ENCODE results near the gene SHB.

SHB gene

DNA sequence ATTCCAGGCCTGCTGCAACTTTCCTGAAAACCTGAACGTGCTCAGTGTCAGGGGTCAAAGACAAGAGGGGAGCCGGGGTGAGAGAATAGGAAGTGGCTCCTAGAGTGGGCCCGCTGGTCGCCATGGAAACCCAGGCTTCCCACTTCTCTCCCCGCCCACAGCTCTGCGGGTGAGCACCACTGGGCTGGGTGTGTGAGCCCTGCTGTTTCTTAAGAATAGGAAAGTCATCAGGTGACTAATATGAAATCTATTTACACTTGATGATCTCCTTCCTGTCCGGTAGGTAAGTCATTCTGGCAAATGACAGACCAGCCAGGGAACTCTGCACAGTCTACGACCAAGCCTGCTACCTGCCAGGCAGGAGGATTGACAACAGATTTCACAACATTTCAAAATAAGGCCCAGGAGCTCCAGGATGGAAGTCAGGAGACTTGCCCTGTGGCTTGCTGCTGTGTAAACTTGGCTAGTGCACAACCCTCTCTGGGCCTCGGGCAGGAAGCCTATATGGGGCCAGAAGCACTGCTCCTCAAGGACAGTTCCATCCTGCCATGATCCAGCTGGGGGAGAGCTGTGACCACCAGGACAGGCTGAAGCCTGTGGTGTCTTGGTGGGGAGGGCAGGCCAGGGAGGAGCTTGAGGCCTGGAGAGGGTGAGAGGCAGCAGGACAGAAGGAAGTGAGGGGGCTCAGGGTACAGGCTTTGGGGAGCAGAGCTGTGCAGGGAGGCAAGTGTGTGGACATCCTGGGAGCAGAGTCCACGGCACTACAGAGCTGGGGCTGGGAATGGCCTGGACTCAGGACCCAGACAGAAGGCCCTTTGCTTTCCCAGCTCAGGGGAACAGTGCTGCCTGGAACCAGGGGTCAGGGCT is 60.6 kb downstream of the SHB start:
- Histone ChIP-seq H3K27ac (ENCODE audit: low read length) (no peak overlapping the region), H3K79me2 (ENCODE audit: low read length) (no peaks in the 10 kb centered on the region), H2AFZ (ENCODE audit: low read length) (no peak overlapping the region), H3K4me2 (ENCODE audit: low read depth, low read length) (no peak overlapping the region), H3K9ac (ENCODE audit: low read length) (no peak overlapping the region), H3K9me3 (replicated peaks; ENCODE audit: insufficient read depth, low read length) (no peaks in the 10 kb centered on the region), H3K9me2 (replicated peaks; ENCODE audit: insufficient read depth, low read length) (no peaks in the 10 kb centered on the region), H3K4me1 (ENCODE audit: low read length) (no peaks in the 10 kb centered on the region), H3K36me3 (replicated peaks; ENCODE audit: insufficient read depth, low read length) (no peaks in the 10 kb centered on the region), H3F3A (ENCODE audit: insufficient read depth, low read length) (no peaks in the 10 kb centered on the region), H4K20me1 (ENCODE audit: insufficient read depth, low read length) (no peaks in the 10 kb centered on the region), H3K27me3 (replicated peaks; ENCODE audit: insufficient read depth, low read length) (no peaks in the 10 kb centered on the region), H3K4me3 (ENCODE audit: low read length) (no peak overlapping the region)
- TF ChIP-seq, protein P1, sequence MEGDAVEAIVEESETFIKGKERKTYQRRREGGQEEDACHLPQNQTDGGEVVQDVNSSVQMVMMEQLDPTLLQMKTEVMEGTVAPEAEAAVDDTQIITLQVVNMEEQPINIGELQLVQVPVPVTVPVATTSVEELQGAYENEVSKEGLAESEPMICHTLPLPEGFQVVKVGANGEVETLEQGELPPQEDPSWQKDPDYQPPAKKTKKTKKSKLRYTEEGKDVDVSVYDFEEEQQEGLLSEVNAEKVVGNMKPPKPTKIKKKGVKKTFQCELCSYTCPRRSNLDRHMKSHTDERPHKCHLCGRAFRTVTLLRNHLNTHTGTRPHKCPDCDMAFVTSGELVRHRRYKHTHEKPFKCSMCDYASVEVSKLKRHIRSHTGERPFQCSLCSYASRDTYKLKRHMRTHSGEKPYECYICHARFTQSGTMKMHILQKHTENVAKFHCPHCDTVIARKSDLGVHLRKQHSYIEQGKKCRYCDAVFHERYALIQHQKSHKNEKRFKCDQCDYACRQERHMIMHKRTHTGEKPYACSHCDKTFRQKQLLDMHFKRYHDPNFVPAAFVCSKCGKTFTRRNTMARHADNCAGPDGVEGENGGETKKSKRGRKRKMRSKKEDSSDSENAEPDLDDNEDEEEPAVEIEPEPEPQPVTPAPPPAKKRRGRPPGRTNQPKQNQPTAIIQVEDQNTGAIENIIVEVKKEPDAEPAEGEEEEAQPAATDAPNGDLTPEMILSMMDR (IDR thresholded peaks at IDR 0.05; ENCODE audit: low read length): no peak
- TF ChIP-seq EZH2 (optimal IDR thresholded peaks at IDR 0.05; ENCODE audit: low read depth, low read length): no peak
- TF ChIP-seq EZH2phosphoT487 (IDR thresholded peaks at IDR 0.05; ENCODE audit: low read length): no peak
- DNase-seq: no peak

DNA sequence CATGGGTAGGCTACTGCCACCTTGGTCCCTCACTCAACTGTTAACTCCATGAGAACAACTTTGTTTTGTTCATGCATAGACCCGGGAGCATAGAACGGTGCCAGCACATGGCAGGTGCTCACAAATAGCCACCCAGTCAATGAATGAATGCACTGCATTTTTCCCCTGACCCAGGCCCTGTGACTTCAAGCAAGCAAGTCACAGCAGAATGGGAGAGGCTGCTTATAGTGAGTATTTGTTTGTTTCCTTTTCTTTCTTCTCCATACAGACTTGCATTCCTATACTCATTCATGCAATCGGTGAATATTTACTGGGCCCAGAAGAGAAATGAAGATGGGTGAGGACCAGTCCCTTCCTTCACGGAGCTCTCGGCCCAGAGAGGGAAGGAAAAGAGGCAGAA is 62.0 kb downstream of the SHB start:
- no peaks in the 10 kb centered on the region for H3K9me3 ChIP-seq (replicated peaks; ENCODE audit: insufficient read depth, low read length)
- DNase-seq: no peak
- no peak overlapping the region for H3K27ac ChIP-seq (ENCODE audit: low read length)
- no peaks in the 10 kb centered on the region for H3K36me3 ChIP-seq (replicated peaks; ENCODE audit: insufficient read depth, low read length)
- no peaks in the 10 kb centered on the region for H3K79me2 ChIP-seq (ENCODE audit: low read length)
- H3K4me2 ChIP-seq (ENCODE audit: low read depth, low read length): no peak overlapping the region
- H2AFZ ChIP-seq (ENCODE audit: low read length): no peak overlapping the region
- no peak overlapping the region for H3K4me3 ChIP-seq (ENCODE audit: low read length)
- H3K27me3 ChIP-seq (replicated peaks; ENCODE audit: insufficient read depth, low read length): no peaks in the 10 kb centered on the region
- H3F3A ChIP-seq (ENCODE audit: insufficient read depth, low read length): no peaks in the 10 kb centered on the region
- TF ChIP-seq EZH2 (optimal IDR thresholded peaks at IDR 0.05; ENCODE audit: low read depth, low read length): no peak
- TF ChIP-seq EZH2phosphoT487 (IDR thresholded peaks at IDR 0.05; ENCODE audit: low read length): no peak
- TF ChIP-seq, protein P1 (IDR thresholded peaks at IDR 0.05; ENCODE audit: low read length): no peak
- H3K4me1 ChIP-seq (ENCODE audit: low read length): no peaks in the 10 kb centered on the region
- H3K9ac ChIP-seq (ENCODE audit: low read length): no peak overlapping the region
- H4K20me1 ChIP-seq (ENCODE audit: insufficient read depth, low read length): no peaks in the 10 kb centered on the region
- no peaks in the 10 kb centered on the region for H3K9me2 ChIP-seq (replicated peaks; ENCODE audit: insufficient read depth, low read length)

DNA sequence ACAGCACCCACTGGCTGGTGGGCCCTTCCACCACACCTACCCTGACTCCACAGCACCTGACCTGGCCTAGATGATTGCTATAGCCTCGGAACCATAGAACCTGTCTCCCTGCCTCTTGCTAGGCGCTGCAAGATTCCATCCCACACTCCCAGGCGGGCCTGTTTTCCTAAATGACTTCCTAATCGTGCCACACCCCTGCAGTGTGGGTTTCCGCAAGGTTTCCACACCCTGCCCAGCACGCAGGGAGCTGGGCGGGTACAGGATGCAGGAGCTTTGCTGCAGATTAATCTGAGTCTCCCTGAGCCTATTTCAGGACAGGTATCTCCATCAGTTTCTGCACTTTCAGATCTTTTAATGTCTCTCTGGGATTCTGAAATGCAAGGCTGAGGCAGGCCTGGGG is 62.9 kb downstream of the SHB start:
- no peaks in the 10 kb centered on the region; the same call in 1 of the 2 replicates for H3K4me1 ChIP-seq (ENCODE audit: low read length)
- H3K27ac ChIP-seq (ENCODE audit: low read length): no peak overlapping the region
- DNase-seq: no peak
- no peaks in the 10 kb centered on the region for H3K9me2 ChIP-seq (replicated peaks; ENCODE audit: insufficient read depth, low read length)
- H3K4me2 ChIP-seq (ENCODE audit: low read depth, low read length): no peak overlapping the region
- no peak overlapping the region for H2AFZ ChIP-seq (ENCODE audit: low read length)
- H3K9me3 ChIP-seq (replicated peaks; ENCODE audit: insufficient read depth, low read length): no peaks in the 10 kb centered on the region
- no peaks in the 10 kb centered on the region for H3K27me3 ChIP-seq (replicated peaks; ENCODE audit: insufficient read depth, low read length)
- no peak overlapping the region for H3K9ac ChIP-seq (ENCODE audit: low read length)
- H3K36me3 ChIP-seq (replicated peaks; ENCODE audit: insufficient read depth, low read length): no peaks in the 10 kb centered on the region
- no peaks in the 10 kb centered on the region for H4K20me1 ChIP-seq (ENCODE audit: insufficient read depth, low read length)
- no peak overlapping the region for H3K4me3 ChIP-seq (ENCODE audit: low read length)
- H3K79me2 ChIP-seq (ENCODE audit: low read length): no peaks in the 10 kb centered on the region
- no peaks in the 10 kb centered on the region for H3F3A ChIP-seq (ENCODE audit: insufficient read depth, low read length)
- TF ChIP-seq EZH2 (optimal IDR thresholded peaks at IDR 0.05; ENCODE audit: low read depth, low read length): no peak
